ENCODE measurements around the gene SIK3.

DNA sequence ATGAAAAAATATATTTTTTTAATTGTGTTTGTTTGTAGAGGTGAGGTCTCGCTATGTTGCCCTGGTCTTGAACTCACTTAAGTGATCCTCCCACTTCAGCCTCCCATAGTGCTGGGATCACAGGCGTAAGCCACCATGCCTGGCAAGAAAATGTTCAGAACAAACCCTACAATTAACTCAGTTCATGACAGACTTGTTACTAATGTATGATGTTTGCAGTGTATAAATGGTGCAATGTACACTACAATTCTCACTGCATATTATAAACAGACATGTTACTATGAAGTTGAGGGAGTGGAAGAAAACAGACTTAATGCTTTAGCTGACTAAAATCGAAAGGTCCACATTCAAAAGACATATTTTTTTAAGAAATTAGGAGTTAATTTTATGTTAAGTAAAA lies 59.0 kb downstream of the SIK3 start:
- TF ChIP-seq, protein P1, sequence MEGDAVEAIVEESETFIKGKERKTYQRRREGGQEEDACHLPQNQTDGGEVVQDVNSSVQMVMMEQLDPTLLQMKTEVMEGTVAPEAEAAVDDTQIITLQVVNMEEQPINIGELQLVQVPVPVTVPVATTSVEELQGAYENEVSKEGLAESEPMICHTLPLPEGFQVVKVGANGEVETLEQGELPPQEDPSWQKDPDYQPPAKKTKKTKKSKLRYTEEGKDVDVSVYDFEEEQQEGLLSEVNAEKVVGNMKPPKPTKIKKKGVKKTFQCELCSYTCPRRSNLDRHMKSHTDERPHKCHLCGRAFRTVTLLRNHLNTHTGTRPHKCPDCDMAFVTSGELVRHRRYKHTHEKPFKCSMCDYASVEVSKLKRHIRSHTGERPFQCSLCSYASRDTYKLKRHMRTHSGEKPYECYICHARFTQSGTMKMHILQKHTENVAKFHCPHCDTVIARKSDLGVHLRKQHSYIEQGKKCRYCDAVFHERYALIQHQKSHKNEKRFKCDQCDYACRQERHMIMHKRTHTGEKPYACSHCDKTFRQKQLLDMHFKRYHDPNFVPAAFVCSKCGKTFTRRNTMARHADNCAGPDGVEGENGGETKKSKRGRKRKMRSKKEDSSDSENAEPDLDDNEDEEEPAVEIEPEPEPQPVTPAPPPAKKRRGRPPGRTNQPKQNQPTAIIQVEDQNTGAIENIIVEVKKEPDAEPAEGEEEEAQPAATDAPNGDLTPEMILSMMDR (IDR thresholded peaks at IDR 0.05), result no peak
- TF ChIP-seq POLR2A (IDR thresholded peaks at IDR 0.05), result no peak

Data from adrenal gland (tissue), 5 donors.